HG02852 (cell line): Measurements from ENCODE around the gene RFC4.

ENCODE experiments used
- ATAC-seq: cut with Tn5 transposase; IDR thresholded peaks from one replicate; pipeline ENCODE4 v1.9.1; 2021; ENCODE audit warnings: mild to moderate bottlenecking, moderate library complexity; ENCODE audit not compliant: unreplicated experiment

The RFC4 gene

GRCh38 chr3:186754871-186755270 lies 51.4 kb downstream of the RFC4 start:
- no peak for ATAC-seq

GRCh38 chr3:186754006-186754405 lies 52.3 kb downstream of the RFC4 start:
- ATAC-seq = no peak

GRCh38 chr3:186751480-186751879 lies 54.8 kb downstream of the RFC4 start:
- ATAC-seq = no peak

GRCh38 chr3:186750316-186750715 lies 56.0 kb downstream of the RFC4 start:
- no peak for ATAC-seq

- no peak for ATAC-seq
Measured at GRCh38 chr3:186746008-186746407, 60.3 kb downstream of the RFC4 start.

- no peak for ATAC-seq
Measured at GRCh38 chr3:186743666-186744065, 62.6 kb downstream of the RFC4 start.

- ATAC-seq = no peak
Measured at GRCh38 chr3:186742618-186743380, 63.5 kb downstream of the RFC4 start.
